OCI-LY1 (cell line): ENCODE data around the gene CENPX.
A peak's percentile ranks its signal among the peaks of the same experiment; 100 is the strongest.

Source experiments
- H2AFZ ChIP-seq: fragments of 200-600 bp; sonication (generic), shearing (Covaris generic); 2 replicates; pipeline ENCODE4 v1.6.0; 2014; ENCODE audit warnings: antibody characterized with exemption, mild to moderate bottlenecking, low read length
- H3F3A ChIP-seq: fragments of 200-600 bp; sonication (generic), shearing (Covaris generic); 2 replicates; pipeline ENCODE4 v1.6.0; 2014; ENCODE audit warnings: mild to moderate bottlenecking, antibody characterized with exemption, low read length, moderate library complexity; ENCODE audit not compliant: insufficient read depth
- H3K27ac ChIP-seq: fragments of 200-600 bp; sonication (generic); 2 replicates; pipeline ENCODE4 v1.5.1; 2014; ENCODE audit warnings: low read length, mixed run types, mild to moderate bottlenecking, low read depth; ENCODE audit not compliant: poor library complexity, severe bottlenecking
- H3K27me3 ChIP-seq: fragments of 200-600 bp; sonication (generic); 2 replicates; pipeline ENCODE4 v1.6.0; 2014; ENCODE audit warnings: antibody characterized with exemption, mild to moderate bottlenecking, low read length, moderate library complexity; ENCODE audit not compliant: insufficient read depth
- H3K36me3 ChIP-seq: fragments of 200-600 bp; sonication (generic); 2 replicates; pipeline ENCODE4 v1.6.1; 2014; ENCODE audit warnings: mild to moderate bottlenecking, antibody characterized with exemption, low read length, moderate library complexity, mixed read lengths; ENCODE audit not compliant: insufficient read depth
- H3K4me1 ChIP-seq: fragments of 200-600 bp; sonication (generic); 2 replicates; pipeline ENCODE4 v1.5.1; 2014; ENCODE audit warnings: mild to moderate bottlenecking, low read length, moderate library complexity; ENCODE audit not compliant: insufficient read depth, severe bottlenecking
- H3K4me2 ChIP-seq: fragments of 200-600 bp; sonication (generic), shearing (Covaris generic); 2 replicates; pipeline ENCODE4 v1.6.1; 2014; ENCODE audit warnings: low read length
- H3K4me3 ChIP-seq: fragments of 200-600 bp; sonication (generic); 2 replicates; pipeline ENCODE4 v1.5.1; 2014; ENCODE audit warnings: low read length, low read depth, mild to moderate bottlenecking, mixed read lengths; ENCODE audit not compliant: poor library complexity, severe bottlenecking
- H3K79me2 ChIP-seq: fragments of 200-600 bp; shearing (Covaris generic); 2 replicates; pipeline ENCODE4 v1.6.1; 2016; ENCODE audit warnings: mixed run types, low read length, mixed read lengths; ENCODE audit not compliant: insufficient read depth
- H3K9ac ChIP-seq: fragments of 200-600 bp; sonication (generic), shearing (Covaris generic); 2 replicates; pipeline ENCODE4 v1.6.1; 2014; ENCODE audit warnings: mild to moderate bottlenecking, low read length, mixed read lengths
- H3K9me2 ChIP-seq: fragments of 200-600 bp; sonication (generic), shearing (Covaris generic); 2 replicates; pipeline ENCODE4 v1.6.1; 2014; ENCODE audit warnings: low read depth, mild to moderate bottlenecking, low read length, mixed read lengths
- H3K9me3 ChIP-seq: fragments of 200-600 bp; shearing (Covaris generic); 2 replicates; pipeline ENCODE4 v1.6.1; 2014; ENCODE audit warnings: low read length, mixed read lengths
- H4K20me1 ChIP-seq: fragments of 200-600 bp; sonication (generic), shearing (Covaris generic); 2 replicates; pipeline ENCODE4 v1.6.0; 2016; ENCODE audit warnings: mild to moderate bottlenecking, low read length; ENCODE audit not compliant: insufficient read depth
- EZH2 ChIP-seq: fragments of 200-600 bp; sonication (generic), shearing (Covaris generic); IDR thresholded peaks from 2 replicates; pipeline ENCODE4 v1.8.0; 2017; ENCODE audit warnings: borderline replicate concordance, mixed run types, mild to moderate bottlenecking, antibody characterized with exemption, low read length, moderate library complexity, mixed read lengths
- TF ChIP-seq, protein P1 (sequence below): fragments of 200-600 bp; sonication (generic), shearing (Covaris generic); IDR thresholded peaks from 2 replicates; pipeline ENCODE4 v1.5.1; 2017; ENCODE audit warnings: mild to moderate bottlenecking, antibody characterized with exemption, low read length, moderate library complexity, mixed read lengths

The CENPX gene

DNA sequence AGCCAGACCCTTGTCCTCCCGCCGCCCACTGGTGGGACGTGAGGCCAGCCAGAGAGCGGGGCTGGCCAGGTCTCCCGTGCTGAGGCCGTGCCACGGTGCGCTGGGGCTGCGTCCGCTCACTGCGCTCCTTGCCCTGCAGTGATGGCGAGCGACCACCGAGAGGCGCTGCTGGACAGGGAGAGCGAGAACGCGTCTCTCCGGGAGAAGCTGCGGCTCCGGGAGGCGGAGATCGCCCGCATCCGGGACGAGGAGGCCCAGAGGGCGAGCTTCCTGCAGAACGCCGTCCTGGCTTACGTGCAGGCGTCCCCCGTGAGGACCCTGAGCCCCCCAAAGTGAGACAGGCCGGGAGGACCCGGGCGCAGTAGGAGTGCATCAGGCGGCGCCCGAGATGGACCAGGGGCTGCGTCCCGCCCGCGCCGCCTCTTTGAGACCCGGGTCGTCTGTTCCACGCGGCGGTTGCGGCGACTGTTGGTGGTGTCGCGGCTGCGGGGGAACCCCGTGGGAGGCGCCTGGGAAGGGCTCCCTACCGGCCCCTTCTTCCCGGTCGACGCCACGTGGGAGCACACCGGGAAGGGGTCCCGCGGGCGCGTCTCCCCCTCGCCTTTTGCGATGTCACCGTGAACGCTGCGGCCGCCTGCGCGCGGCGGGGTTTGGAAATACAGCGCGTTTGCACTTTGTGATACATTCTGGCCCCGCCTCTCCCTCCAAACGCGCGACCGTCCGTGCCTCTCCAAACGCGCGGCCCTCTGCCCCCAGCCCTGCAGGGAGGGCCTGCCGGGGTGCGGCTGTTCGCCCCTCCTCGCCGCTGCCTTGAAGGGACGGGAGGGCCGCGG is 8.0 kb upstream of the CENPX start:
- peak overlapping the region; percentile 73 for H3K9ac ChIP-seq
- TF ChIP-seq EZH2, result no peak
- TF ChIP-seq, protein P1, sequence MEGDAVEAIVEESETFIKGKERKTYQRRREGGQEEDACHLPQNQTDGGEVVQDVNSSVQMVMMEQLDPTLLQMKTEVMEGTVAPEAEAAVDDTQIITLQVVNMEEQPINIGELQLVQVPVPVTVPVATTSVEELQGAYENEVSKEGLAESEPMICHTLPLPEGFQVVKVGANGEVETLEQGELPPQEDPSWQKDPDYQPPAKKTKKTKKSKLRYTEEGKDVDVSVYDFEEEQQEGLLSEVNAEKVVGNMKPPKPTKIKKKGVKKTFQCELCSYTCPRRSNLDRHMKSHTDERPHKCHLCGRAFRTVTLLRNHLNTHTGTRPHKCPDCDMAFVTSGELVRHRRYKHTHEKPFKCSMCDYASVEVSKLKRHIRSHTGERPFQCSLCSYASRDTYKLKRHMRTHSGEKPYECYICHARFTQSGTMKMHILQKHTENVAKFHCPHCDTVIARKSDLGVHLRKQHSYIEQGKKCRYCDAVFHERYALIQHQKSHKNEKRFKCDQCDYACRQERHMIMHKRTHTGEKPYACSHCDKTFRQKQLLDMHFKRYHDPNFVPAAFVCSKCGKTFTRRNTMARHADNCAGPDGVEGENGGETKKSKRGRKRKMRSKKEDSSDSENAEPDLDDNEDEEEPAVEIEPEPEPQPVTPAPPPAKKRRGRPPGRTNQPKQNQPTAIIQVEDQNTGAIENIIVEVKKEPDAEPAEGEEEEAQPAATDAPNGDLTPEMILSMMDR, result peak; percentile 74; the same call in 1 of the 2 replicates
- no peaks in the 10 kb centered on the region for H4K20me1 ChIP-seq
- H2AFZ ChIP-seq, result no peak overlapping the region
- no peaks in the 10 kb centered on the region for H3K9me2 ChIP-seq
- peak overlapping the region; percentile 73 for H3K4me3 ChIP-seq
- H3K36me3 ChIP-seq, result peaks cover 4% of the 10 kb centered on the region; the same call in 1 of the 2 replicates
- H3K27me3 ChIP-seq, result no peaks in the 10 kb centered on the region
- H3K4me1 ChIP-seq, result peaks cover 22% of the 10 kb centered on the region
- no peak overlapping the region for H3K27ac ChIP-seq
- no peaks in the 10 kb centered on the region; the same call in 1 of the 2 replicates for H3F3A ChIP-seq
- H3K9me3 ChIP-seq, result no peaks in the 10 kb centered on the region
- H3K79me2 ChIP-seq, result no peaks in the 10 kb centered on the region
- H3K4me2 ChIP-seq, result peak overlapping the region; percentile 72

- no peaks in the 10 kb centered on the region for H3F3A ChIP-seq
- H2AFZ ChIP-seq, result no peak overlapping the region
- H3K4me3 ChIP-seq, result no peak overlapping the region
- H3K4me2 ChIP-seq, result peak overlapping the region; percentile 72; the same call in 1 of the 2 replicates
- no peak overlapping the region for H3K9ac ChIP-seq
- peaks cover 19% of the 10 kb centered on the region for H3K4me1 ChIP-seq
- TF ChIP-seq, protein P1, result no peak
- TF ChIP-seq EZH2, result no peak
- H3K79me2 ChIP-seq, result no peaks in the 10 kb centered on the region
- no peaks in the 10 kb centered on the region for H3K27me3 ChIP-seq
- no peaks in the 10 kb centered on the region for H3K9me2 ChIP-seq
- H3K9me3 ChIP-seq, result no peaks in the 10 kb centered on the region
- no peak overlapping the region for H3K27ac ChIP-seq
- H4K20me1 ChIP-seq, result no peaks in the 10 kb centered on the region
- peaks cover 4% of the 10 kb centered on the region; the same call in 1 of the 2 replicates for H3K36me3 ChIP-seq
Observed at GRCh38 chr17:82029990-82030469, 7.4 kb upstream of the CENPX start.

DNA sequence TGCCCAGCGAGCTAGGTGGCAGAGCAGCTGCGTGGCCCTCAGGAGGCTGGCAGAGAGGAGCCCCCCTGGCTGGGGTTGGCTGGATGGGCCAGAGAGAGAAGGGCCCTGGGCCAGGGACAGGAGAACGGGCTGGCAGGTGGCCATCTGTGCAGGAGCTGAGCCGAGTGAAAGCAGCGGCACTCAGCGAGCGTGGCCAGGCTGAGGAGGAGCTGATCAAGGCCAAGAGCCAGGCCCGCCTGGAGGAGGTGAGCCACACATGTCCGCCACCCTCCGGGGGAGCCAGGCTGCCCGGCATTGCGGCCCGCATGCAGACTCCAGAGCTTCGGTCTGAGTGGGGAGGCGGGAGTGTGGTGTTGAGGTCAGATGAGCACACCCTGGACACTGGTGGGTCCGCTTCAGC is 6.7 kb upstream of the CENPX start:
- Histone ChIP-seq H3K9ac (no peak overlapping the region), H3K4me2 (no peak overlapping the region), H3K9me2 (no peaks in the 10 kb centered on the region)

More for the DNA sequence above, 6.7 kb upstream of the CENPX start:
- H3K4me3 ChIP-seq, result no peak overlapping the region
- no peaks in the 10 kb centered on the region for H3F3A ChIP-seq
- peaks cover 21% of the 10 kb centered on the region for H3K4me1 ChIP-seq
- H2AFZ ChIP-seq, result no peak overlapping the region
- H3K27ac ChIP-seq, result no peak overlapping the region
- peaks cover 4% of the 10 kb centered on the region; the same call in 1 of the 2 replicates for H3K36me3 ChIP-seq
- H3K27me3 ChIP-seq, result no peaks in the 10 kb centered on the region
- no peaks in the 10 kb centered on the region for H3K9me3 ChIP-seq
- no peak for TF ChIP-seq EZH2
- TF ChIP-seq, protein P1, result no peak
- H4K20me1 ChIP-seq, result no peaks in the 10 kb centered on the region
- no peaks in the 10 kb centered on the region for H3K79me2 ChIP-seq
